ENCODE results near the gene SLC32A1.

SLC32A1 gene

DNA sequence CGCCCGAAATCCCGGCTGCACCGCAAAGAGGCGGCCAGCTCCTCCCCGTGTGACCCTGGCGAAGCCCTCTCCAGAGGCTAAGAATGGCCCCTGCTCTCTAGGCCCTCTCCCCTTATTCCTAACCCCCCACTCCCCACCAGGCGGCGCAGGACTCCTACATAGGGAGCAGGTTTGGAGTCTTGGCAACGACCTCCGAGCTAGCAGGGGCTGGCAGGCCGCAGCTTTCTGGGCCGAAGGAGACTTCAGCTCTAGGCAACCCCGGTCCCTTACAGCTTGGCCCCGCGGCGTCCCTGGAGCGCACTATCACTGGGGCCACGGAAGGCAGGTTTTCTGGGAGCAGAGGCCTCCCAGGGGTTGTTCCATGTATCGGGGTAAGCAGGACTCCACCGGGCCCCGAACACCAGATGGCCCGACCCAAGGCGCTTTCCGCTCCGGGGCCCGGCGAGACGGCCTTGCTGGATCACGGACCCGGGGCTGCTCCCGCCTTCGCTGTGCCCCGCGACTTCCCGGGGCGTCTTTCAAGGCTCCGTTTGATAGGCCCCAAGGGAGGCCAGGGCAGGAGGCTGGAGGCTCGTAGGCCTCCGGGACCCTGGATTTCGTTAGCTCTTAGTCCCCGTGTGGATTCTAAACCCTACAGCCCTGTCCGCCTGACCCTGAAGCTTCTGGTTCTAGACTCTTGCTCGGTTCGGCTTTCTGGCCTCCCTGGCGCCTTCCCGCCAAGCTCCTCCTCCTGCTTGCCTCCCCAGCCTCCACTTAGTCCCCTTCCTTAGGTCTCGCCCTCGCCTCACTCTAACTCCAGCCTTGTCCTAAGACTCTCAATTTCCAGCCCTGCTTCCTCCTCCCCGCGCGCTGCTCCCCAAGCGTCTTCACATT lies 1.9 kb downstream of the SLC32A1 start:
- DNase-seq = no peak

DNA sequence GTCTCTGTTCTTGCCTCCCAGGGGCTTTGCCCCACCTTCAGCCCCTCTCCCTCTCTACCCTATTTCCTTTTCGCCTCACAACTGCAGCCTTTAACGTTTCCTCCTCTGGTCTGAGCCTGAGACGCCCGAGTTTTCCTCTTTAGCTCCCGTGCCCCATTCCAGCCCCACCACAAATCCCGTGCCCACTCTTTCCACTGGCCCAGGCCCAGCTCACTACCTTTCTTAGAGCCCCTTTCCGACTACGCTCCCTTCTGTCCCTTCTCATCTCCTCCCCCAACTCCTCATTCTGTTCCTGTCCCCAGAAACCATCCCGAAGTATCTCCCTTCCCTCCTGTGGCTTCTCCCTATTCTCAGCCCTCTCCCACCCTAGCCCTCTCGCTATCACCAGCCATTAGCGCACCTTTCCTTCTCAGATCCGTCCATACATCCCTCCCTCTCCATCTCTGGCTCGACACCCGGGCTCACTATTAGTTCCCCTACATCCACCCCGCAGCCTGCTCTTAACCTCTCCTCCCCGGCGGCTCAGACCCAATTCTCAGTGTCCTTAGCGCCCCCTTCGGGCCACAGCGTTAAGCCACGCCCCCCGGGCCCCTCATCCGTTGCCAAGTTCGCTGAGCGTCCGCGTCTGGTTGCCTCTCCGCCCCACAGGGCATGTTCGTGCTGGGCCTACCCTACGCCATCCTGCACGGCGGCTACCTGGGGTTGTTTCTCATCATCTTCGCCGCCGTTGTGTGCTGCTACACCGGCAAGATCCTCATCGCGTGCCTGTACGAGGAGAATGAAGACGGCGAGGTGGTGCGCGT lies 2.7 kb downstream of the SLC32A1 start:
- DNase-seq = no peak

DNA sequence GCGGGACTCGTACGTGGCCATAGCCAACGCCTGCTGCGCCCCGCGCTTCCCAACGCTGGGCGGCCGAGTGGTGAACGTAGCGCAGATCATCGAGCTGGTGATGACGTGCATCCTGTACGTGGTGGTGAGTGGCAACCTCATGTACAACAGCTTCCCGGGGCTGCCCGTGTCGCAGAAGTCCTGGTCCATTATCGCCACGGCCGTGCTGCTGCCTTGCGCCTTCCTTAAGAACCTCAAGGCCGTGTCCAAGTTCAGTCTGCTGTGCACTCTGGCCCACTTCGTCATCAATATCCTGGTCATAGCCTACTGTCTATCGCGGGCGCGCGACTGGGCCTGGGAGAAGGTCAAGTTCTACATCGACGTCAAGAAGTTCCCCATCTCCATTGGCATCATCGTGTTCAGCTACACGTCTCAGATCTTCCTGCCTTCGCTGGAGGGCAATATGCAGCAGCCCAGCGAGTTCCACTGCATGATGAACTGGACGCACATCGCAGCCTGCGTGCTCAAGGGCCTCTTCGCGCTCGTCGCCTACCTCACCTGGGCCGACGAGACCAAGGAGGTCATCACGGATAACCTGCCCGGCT lies 3.4 kb downstream of the SLC32A1 start:
- DNase-seq = no peak

DNA sequence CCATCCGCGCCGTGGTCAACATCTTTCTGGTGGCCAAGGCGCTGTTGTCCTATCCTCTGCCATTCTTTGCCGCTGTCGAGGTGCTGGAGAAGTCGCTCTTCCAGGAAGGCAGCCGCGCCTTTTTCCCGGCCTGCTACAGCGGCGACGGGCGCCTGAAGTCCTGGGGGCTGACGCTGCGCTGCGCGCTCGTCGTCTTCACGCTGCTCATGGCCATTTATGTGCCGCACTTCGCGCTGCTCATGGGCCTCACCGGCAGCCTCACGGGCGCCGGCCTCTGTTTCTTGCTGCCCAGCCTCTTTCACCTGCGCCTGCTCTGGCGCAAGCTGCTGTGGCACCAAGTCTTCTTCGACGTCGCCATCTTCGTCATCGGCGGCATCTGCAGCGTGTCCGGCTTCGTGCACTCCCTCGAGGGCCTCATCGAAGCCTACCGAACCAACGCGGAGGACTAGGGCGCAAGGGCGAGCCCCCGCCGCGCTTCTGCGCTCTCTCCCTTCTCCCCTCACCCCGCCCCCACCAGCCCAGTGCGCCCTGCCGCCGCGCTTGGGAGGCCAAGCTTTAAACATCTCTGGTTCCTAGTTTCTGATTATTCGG lies 4.0 kb downstream of the SLC32A1 start:
- DNase-seq = no peak

DNA sequence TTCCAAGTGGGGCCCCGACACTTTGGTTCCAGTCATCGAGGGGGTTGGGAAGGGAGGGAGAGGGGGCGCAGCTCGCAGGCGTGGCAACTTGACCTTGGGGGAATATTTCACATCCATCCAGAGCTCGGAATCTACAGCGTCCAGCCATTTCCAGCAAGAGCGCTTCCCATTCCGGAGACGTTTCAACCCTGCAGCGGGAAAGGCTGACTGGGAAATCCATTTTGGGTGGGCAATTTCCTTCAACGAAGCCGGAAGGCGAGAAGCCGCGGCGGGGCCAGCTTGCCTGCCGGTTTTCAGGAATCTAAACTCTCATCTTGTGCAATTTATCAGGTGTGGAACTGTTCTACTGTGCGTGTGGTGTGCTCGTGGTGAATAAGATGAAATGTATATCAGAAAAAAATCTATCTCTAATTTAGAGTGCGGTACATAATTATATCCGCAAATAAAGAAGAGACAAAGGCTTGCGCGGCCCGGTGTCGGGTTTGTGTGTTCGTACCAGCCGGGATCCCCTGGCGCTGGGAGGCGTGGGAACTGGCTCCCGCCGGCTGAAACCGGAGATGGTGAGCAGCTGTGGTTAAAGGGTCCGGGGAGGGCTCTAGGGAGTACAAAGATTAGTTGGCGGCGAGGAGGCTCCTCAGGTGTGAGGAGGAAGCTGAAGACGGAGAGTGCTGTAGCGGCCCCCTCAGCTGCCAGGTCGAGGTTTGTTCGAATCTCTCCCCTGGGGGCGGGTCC lies 4.8 kb downstream of the SLC32A1 start:
- DNase-seq = no peak

DNA sequence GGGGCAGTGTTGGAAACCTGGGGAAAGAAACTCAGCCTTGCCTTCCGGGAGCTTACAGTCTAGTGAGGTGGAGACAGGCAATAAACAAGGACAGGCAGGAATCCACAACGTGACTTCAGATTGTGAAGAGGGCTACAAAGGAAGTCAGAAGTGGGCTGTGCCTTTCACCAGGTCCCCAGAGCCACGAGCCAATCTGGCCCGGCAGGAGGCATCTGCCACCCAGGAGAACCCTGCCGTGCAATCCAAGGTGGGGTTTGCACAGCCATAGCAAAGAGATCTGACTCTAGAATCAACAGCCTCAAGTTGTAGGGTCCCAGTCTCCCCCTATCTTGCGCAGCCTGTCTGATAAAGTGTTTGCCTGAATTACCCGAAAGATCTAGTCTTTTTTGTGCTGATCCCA lies 5.5 kb downstream of the SLC32A1 start:
- DNase-seq = no peak

DNA sequence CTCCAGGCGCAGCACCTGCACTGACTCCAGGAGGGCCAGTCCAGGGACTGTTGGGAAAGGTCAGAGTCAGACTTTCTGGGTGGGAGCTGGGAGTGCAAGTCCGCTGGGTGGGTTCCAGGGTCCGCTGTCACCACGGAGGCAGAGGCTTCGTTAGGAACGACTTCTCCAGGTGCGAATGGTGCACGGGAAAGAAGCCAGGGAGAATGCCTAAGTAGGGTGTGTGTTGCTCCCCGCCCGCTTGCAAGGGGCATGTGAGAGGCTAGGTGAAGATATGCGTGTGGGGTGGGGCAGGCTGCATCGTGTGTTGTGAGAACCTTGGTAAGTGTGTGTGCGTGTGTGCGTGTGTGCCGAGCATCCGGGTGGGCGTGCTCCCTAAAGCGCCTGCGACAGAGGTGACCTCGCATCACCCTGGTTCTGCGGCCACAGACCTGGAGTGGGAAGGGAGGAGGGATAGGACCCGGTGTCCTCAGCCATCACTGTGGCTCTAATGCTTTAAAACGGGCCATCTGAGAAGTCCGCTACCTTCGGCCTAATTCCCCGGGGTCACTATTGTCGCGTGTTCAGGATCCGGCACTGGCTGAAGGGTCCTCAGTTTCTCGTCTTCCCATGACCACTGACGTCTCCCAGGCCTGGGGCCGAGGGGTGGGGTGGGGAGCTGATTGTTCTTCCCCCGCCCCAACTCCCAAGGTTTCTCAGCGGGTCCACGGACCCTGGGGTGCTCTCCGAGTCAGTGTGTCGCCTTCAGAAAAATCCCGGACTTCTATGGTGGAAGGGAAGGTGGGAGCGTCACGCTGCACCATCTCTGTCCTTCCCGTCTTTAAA lies 6.1 kb downstream of the SLC32A1 start:
- no peak for DNase-seq

DNA sequence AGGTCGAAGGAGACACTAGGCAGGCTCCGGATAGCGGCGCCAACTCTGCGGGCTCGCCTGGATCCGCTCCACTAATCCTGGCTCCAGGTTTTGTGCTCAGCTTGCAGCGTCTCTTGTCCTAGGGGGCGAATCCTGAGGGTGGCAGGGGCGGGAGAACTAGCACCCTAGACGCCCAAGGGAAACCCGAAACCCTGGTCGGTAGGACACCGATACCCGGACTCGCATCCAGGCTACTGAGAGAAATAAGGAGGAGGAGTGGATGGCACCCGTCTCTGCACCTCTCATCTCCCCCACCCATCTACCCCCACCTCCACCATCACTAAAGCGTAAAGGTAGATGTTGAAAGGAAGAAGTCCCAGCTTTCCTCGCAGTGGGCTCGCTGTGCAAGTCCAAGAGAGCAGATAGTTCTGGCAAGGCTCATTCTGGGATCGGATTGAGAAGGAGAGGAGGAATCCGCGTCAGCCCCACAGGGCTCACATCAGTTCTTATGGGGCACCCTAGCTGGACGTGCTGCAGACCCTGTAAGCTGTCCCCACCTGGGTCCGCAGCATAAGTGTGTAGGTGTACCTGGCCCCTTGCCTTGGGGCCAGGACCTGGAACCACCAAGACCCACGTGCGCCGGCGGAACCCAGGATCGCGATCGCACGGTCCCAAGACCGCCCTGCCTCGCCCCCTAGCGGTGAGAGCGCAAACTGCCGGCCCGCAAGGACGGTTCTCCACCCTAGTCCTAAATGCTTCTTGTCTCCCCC lies 6.9 kb downstream of the SLC32A1 start:
- peak; percentile 63 for DNase-seq

DNA sequence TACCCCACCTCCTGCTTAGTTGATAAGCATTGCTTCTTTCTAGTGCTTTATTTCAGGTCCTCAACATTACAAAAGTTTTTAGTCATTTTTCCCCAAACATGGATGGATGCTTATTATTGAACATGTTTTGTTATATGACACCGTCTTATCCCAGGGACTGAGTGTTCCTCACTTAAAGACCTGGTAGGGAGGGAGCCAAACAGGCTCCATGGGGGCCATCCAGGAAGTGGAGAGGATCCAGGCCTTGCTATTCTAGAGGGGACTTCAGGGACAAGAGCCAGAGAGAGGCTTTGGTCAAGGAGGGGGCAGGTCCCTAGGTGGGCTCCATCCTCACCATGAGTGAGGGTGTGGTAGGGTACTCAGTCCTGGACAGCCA lies 7.4 kb downstream of the SLC32A1 start:
- DNase-seq = no peak

DNA sequence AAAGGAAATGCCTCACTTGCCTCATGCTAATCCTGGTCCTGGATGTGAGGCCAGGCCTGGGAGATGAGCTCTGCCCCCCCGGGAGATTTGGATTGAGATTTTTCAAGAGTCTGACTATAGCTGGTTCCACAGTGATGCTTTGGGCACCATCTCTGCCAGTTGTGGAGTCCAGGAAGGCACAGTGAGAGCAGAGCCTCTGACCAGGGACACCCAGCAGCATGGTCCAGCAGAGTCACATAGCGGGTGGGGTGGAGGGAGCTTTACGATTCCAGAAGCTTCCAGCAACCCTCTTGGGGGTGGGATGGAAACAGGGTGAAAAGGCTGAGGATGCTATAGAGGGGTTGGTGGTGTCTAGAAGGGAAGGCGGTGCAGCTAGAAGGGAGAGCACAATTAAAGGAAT lies 8.7 kb downstream of the SLC32A1 start:
- DNase-seq = no peak

DNA sequence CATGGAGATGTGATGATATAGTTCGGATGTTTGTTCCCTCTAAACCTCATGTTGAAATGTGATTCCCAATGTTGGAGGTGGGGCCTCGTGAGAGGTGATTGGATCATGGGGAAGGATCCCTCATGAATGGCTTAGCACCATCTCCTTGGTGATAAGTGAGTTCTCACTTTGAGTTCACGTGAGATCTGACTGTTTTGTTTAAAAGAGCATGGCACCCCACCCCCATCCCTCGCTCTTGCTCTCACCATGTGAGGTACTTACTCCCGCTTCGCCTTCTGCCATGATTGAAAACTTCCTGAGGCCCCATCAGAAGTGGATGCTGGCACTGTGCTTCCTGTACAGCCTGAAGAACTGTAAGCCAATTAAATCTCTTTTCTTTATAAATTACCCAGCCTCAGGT lies 10.9 kb downstream of the SLC32A1 start:
- DNase-seq = no peak

DNA sequence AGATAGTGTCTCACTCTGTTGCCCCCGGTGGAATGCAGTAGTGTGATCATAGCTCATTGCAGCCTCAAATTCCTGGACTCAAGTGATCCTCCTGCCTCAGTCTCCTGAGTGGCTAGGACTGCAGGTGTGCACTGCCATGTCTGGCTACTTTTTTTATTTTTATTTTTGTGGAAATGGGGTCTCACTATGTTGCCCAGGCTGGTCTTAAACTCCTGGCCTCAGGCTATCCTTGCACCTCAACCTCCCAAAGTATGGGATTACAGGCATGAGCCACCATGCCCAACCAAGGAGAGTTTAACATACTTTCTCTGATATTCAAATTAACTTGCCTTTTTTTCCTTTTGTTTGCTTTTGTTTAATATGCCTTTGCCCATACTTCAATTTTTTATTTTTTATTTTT lies 13.6 kb downstream of the SLC32A1 start:
- DNase-seq = no peak

DNA sequence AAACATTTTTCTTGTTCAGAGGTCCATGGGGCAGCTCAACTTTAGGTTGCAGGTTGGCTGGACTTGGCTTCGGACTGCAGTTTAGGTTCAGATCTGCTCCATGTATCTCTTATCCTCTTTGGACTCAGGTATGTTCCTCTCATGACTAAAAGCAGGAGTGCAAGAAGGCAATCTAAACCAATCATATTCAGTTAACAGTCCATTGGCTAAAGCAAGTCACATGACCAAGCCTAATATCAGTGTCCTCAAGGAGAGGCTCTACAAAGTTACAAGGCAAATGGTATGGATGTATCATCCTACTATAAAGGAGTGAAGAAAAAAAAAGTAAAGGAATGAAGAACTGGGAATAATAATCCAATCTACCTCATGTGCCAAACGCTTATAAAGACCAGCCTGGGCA lies 21.5 kb downstream of the SLC32A1 start:
- DNase-seq = no peak

DNA sequence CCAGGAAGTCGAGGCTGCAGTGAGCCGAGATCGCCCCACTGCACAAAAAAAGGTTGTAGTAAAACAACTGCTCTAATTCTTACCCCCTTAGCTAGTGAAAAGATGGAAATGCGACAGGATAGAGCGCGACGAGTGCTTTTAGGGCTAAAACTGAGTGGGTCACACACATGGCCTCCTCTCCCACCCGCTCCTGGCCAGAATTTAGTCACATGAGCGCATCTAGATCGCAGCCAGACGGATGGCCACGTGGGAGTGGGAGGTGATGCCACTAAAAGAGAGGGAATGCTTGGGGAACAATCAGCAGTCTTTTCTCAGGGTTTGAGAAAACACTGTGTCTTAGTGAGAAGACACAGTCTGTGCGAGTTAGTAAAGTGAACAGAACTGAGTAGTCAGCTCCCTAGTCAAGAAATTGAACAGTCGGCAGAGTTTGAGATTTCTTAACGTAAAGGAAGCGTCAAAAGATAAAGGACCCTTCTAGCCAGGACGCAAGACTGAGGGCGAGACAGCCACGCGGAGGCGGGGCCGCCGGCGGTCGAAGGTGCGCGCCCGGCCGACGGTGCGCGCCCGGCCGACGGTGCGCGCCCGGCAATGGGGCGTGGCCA lies 23.3 kb downstream of the SLC32A1 start:
- DNase-seq = no peak

DNA sequence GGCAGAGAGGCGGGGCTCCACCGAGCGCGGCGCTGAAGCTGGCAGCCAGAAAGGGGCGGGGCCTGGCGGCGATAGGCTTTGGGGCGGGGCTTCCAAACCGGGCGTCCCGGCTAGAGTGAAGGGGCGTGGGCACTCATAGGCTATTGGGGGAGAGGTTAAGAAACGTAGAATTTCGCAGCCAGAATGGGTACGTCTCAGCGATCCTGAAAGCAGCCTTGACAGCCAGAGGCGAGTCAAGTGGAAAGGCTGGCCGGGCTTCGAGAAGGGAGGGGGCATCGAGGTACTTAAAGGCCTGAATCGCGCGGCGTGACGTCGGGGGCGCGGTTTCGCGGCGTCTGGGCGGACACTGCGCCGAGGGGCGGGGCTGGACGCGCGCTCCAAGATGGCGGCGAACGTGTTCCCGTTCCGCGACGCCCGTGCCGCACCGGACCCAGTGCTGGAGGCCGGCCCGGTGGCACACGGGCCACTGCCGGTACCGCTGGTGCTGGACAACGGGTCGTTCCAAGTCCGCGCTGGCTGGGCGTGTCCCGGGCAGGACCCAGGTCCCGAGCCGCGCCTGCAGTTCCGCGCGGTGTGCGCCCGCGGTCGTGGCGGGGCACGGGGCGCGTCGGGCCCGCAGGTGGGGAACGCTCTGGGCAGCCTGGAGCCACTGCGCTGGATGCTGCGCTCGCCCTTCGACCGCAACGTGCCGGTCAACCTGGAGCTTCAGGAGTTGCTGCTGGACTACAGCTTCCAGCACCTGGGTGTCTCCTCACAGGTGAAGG lies 24.0 kb downstream of the SLC32A1 start, which contains the start of gene ACTR5:
TSS of gene ACTR5 (plus strand) at position 364 of the 764 bp plus-strand sequence. CDS start at position 383, 19 bp downstream.
- peak; percentile 95 for DNase-seq

DNA sequence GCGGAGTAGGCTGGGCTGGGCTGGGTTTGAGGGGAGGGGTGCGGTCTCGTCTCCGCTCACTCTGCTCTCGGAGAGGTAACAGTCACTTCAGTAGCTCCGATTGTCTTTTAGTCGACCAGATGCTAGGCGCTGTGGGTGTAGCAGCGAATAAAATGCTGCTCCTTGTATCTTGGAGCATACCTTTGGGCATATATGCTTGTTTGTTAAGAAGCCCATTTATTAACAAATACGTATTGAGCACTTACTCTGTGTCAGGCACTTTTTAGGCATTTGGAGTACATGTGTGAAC lies 24.5 kb downstream of the SLC32A1 start:
- peak; percentile 36 for DNase-seq

DNA sequence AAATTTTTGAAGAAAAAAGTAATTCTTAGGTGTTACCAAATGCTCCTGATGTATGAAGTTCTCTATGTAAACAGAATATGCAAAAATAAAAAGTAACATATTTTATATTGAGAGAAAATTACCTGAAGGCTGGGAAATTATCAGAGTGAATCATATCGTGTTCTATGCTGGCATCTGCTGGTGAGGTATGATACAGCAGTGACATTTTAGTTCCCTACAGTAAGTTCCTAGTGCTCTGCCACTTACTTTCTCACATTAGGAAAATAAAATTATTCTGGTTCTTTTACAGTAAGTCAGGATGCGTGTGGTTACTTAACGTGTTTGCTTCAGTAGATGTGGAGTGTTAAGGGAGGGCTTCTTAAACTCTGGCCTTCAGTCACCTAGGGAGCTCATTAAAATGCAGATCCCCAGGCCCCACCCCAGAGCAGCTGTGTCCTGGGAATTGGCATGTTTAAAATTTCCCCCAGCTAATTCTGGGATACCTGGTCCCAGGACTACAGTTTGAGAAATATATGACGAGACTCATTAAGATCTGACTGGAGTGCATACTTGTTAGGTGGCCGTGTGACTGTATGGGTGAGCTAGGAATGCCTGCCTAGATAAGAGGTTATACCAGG lies 27.2 kb downstream of the SLC32A1 start:
- no peak for DNase-seq

DNA sequence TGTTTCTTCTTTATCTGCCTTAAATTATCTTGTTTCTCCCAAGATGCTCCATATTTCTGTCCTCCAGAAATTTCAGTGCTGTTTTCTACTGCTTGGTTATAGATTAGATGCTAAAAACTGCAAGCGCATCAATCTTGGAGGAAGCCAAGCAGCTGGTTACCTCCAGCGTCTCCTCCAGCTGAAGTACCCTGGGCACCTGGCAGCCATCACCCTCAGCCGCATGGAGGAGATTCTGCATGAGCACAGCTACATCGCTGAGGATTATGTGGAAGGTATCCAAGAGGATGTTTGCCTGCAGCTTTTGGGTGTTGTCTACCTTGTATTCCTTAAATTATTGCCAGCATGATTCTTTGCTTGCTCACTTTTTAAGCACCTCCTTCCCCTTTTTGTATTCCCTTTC lies 27.7 kb downstream of the SLC32A1 start:
- no peak for DNase-seq

DNA sequence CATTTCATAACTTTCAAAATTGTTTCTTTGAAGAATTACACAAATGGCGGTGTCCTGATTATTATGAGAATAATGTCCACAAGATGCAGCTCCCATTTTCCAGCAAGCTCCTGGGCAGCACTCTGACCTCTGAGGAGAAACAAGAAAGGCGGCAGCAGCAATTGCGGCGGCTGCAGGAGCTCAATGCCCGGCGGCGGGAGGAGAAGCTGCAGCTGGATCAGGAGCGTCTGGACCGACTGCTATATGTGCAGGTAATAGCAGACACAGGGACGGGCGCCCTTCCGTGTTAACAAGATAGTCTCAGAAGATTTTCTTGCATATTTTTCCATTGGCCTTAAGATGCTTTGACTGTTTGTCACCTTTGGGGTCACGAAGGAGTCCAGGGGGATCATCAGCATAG lies 30.6 kb downstream of the SLC32A1 start:
- no peak for DNase-seq

Measured in activated CD4-positive, alpha-beta T cell treated with anti-CD3 and anti-CD28 coated beads for 1 hour (primary cell).